Right lobe of liver (tissue), 4 donors: Measurements from ENCODE around the gene CHMP6.

Experiments
- CTCF ChIP-seq, 4 donors: fragments of 200-600 bp in 3 of 4; fragments of 450-650 bp in 1 of 4; IDR thresholded peaks; one replicate each; pipeline versions ENCODE4 v1.5.1 to v1.8.0; 2016 to 2022; ENCODE audit warnings: antibody characterized with exemption in 4 of 4, mild to moderate bottlenecking in 2 of 4
- POLR2A ChIP-seq: fragments of 450-650 bp; IDR thresholded peaks from one replicate; pipeline ENCODE4 v1.6.1; 2017; ENCODE audit warnings: antibody characterized with exemption, mild to moderate bottlenecking
- donor health status: DM: no; HTN: no; CAD: no.
- donor health status: DM: no; HTN: no; CAD: no.
- donor health status: DM: no; HTN: yes; CAD: no.

GRCh38 chr17:80992077-80992947 lies 671 bp downstream of the CHMP6 start:
- TF ChIP-seq CTCF (IDR thresholded peaks at IDR 0.05) (no peak), POLR2A (peak; percentile 4)
